HG02642 (cell line): Measurements from ENCODE around the gene SYNDIG1.
"Not testable (repeated sequence)": the region's sequence is repeated elsewhere in the genome, so short reads cannot be mapped to it uniquely, and the experiment has no call there.

Experiments used
- ATAC-seq: cut with Tn5 transposase; IDR thresholded peaks from one replicate; pipeline ENCODE4 v1.9.1; 2021; ENCODE audit warnings: mild to moderate bottlenecking; ENCODE audit not compliant: unreplicated experiment, poor library complexity

The SYNDIG1 gene

GRCh38 chr20:24512441-24512840 lies 43.0 kb downstream of the SYNDIG1 start:
- ATAC-seq, result not testable (repeated sequence)

- ATAC-seq, result no peak
Measured at GRCh38 chr20:24518515-24518914, 49.1 kb downstream of the SYNDIG1 start.

DNA sequence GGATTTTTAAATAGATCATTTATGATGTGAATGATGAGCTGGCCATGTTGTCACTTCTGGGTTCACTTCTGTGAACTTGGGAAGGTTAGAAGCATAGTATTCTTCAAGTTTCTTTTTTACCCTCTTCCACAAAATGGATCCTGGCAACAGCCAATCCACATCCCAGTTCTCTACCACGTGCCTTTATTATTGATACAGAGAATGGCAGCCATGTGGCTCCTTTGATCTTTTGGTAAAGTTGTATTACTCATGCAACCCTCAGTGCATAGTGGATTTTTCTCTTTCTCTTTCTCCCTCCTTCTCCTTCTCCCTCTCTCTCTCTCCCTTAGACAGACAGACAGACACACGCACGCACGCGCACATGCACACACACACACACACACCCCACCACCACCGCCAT lies 50.0 kb downstream of the SYNDIG1 start:
- no peak for ATAC-seq

GRCh38 chr20:24521032-24521431 lies 51.6 kb downstream of the SYNDIG1 start:
- no peak for ATAC-seq

DNA sequence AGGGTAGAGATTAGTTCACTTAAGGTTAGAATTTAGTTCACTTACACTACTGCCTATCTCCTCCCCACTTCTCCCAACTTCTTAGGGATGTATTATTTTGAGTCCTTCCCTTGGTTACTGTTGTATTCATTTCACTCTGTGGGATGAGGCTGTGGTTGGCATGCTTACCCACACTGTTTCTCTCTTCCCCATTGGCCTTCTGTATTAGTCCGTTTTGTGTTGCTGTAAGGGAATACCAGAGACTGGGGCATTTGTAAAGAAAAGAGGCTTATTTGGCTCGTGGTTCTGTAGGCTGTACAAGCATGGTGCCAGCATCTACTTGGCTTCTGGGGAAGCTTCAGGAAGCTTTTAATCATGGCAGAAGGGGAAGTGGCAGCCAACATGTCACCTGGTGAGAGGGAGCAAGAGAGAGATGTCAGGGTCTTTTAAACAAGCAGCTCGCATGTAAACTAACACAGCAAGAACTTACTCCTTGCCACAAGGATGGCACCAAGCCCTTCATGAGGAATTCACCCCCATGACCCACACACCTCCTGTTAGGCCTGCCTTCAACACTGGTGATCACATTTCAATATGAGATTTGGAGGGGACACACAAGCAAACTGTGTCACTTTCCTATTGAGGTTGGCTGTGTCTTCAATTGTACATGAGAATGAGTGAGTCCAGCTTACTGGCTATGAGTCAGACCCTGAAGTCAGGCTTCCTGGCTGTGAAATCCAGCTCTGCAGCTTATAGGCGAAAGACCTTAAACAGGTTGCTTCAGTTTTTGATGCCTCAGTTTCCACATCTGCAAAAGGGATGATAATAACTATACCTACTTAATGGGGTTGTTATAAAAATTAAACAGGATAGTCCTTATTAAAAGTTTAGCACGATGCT lies 53.3 kb downstream of the SYNDIG1 start:
- no peak for ATAC-seq

GRCh38 chr20:24523661-24524060 lies 54.2 kb downstream of the SYNDIG1 start:
- ATAC-seq, result no peak

GRCh38 chr20:24528583-24529368 lies 59.3 kb downstream of the SYNDIG1 start:
- ATAC-seq, result no peak

GRCh38 chr20:24529369-24529719 lies 59.9 kb downstream of the SYNDIG1 start:
- ATAC-seq, result no peak

DNA sequence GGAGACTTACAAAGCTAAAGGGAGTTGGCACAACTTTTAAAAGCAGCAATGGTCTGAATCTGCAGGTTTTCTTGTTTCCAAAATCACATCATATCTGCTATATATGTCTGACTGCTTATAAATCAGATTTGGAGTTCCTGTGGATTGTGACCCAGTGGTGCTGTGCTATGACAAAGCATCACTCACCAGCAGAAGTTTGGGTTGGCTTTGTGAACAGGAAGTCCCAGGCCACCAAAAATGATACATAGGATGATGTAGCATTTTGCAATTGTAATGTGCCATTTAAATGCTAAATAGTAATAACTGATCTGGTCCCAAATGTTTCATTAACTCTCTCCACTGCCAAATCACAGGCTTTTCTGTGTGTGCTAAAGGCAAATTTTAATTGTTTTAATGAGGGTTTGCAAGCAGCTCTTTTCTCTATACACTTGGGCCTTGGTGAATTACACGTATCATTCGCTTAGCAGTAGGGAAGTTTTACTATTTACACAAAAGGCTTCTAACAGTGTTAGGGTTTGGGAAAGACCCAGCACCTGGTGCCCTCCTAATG lies 60.8 kb downstream of the SYNDIG1 start:
- ATAC-seq, result no peak

DNA sequence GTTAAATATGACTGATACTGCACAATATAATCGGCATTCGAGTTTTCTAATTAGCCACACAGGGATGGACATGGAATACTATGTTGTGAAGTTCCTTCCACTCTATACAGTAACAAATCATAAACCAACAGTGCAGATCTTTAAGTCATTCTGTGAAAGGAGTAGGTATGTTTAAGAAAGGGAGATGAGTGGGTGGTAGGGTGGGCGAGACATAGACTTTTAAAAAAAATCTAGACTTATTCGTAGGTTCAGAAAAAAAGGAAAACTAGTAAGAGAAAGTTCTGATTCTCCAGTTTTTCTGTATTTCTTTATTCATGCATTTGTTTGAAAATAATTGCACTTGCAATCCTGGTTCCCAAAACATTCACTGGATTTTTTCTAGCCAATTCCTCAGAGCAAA lies 61.8 kb downstream of the SYNDIG1 start:
- ATAC-seq, result no peak

DNA sequence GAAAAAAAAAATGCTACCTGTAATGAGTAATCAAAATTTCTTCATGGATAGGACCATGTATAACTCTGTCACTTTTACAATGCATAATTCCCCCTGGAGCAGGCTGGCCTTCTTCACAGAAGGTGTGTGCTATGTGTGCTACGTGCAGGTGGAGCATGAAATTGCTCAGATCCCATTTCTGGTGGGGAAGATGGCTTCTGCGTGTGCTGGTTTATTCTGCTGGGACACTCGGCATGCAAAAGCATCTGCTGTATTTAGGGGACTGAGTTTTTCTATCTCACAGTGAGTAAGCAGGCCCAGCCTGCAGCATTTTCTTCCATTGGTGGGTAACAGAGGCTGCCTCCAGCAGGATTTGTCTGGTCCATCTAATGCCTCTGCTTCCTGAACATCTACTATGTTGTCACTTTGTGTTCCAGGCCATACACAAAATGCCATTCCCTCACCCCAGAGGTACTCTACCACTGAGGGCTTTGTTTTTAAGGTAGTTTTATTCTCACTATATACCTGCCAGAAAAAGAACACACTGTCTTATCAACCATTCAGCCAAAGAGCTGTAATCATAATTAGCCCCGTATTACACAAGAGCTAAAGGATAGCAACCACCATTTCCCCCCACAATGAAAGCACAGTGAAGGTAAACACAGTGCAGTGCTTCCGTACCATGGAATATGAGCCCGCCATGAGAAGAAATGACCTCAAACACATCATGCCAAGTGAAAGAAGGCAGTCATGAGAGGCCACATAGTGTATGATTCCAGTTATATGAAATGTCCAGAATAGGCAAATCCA lies 62.4 kb downstream of the SYNDIG1 start:
- no peak for ATAC-seq

GRCh38 chr20:24533449-24533848 lies 64.0 kb downstream of the SYNDIG1 start:
- ATAC-seq, result no peak

- ATAC-seq, result no peak
Measured at GRCh38 chr20:24534282-24534681, 64.9 kb downstream of the SYNDIG1 start.

DNA sequence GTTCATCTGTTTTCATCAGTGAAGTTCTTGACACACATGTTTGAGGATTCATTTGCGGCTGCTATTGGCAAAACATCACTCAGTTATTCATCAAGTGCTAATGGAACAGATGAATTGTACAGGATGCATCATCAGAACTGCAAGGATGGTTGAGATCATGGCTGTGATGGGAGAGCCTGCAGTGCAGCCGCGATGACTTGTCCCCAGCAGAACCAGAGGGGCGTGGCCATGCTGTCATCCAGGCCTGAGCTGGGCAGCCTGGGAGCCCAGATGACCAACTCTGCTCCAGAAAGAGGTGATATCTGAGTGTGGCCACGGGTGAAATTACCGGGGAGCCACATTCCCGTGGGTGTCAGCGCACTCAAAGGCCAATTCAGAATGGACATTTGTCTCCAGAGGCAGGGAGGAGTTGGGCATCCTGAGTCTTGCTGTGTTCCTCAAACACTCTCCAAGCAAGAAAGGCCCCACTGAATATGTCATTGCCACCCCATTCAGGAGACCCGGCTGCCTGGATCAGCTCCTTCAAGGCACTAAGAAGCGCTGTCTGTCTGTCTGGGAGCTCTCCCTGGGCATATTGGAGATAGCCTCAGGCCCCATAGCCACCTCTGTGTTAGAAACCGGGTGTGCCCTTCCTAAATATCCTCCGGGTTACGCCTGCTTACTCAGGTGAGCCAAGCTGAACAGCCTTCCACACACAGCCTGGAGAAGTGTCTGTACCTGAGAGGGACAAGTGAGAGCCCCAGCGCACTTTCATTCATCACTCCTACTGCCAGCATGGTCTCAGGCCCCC lies 66.7 kb downstream of the SYNDIG1 start:
- no peak for ATAC-seq

DNA sequence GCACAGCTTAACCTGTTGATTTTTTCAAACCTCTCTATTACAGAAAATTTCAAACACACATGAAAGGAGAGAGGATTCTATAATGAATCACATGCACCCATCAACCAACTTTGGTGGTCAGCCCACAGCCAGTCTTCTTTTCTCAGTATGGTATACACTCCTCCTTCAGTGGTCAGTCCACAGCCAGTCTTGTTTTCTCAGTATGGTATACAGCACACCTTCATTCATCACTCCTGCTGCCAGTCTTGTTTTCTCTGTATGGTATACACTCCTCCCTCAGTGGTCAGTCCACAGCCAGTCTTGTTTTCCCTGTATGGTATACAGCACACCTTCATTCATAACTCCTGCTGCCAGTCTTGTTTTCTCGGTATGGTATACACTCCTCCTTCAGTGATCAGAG lies 67.8 kb downstream of the SYNDIG1 start:
- no peak for ATAC-seq

GRCh38 chr20:24542721-24543120 lies 73.3 kb downstream of the SYNDIG1 start:
- ATAC-seq, result no peak

GRCh38 chr20:24543168-24543567 lies 73.7 kb downstream of the SYNDIG1 start:
- ATAC-seq, result no peak

DNA sequence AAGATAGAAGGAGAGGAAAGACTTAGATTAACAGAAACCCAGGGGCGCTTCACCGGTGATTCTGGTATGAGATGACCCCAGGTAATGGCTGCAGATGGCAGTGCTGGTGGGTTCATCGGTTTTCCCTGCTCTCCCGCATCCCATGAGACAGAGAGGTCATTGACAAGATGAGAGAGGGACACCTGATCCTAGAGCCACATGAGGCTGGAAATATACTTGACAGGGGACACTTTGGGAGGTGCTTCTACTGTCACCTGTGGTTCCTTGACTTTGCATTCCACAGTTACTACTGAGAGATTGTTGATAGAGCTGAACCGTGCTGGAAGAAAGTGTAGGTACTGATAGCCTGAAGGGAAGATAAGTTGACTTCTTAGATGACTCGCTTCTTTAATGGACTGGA lies 74.3 kb downstream of the SYNDIG1 start:
- no peak for ATAC-seq

DNA sequence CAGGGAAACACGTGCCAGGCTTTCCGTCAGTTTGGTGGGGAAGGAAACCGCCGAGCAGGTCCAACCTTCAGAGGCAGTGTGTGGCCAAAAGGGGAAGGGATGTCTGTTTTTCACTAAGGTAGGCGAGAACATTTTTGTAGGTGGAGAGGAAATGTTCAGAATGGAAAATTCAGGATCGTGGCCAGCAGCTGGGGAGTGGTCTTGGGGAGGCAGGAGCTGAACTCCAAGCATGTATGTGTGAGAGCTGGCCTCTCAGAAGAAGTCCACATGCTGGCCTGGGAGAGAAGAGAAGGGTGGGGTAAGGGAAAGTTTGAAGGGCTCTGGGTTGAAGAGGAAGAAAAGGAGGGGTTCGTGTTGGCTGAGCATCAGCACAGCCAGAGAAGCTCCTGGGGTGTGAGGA lies 74.9 kb downstream of the SYNDIG1 start:
- no peak for ATAC-seq

GRCh38 chr20:24545168-24545567 lies 75.7 kb downstream of the SYNDIG1 start:
- ATAC-seq, result no peak
